Body of pancreas (tissue), 4 donors: Measurements from ENCODE around the gene DYNC2H1.

Experiments
- POLR2A ChIP-seq, 3 donors: fragments of 450-650 bp; IDR thresholded peaks; one replicate each; pipeline ENCODE4 v1.6.1; 2016; ENCODE audit warnings: antibody characterized with exemption in 3 of 3, mild to moderate bottlenecking in 2 of 3
- TF ChIP-seq, protein P1 (sequence below), 7 experiments: fragments of 450-650 bp in 4 of 7; fragments of 200-600 bp in 3 of 7; sonication (generic) in 3 of 7; IDR thresholded peaks; one replicate each; pipeline ENCODE4 v1.5.1; 2016 to 2019; ENCODE audit warnings: antibody characterized with exemption in 7 of 7

- TF ChIP-seq, protein P1, sequence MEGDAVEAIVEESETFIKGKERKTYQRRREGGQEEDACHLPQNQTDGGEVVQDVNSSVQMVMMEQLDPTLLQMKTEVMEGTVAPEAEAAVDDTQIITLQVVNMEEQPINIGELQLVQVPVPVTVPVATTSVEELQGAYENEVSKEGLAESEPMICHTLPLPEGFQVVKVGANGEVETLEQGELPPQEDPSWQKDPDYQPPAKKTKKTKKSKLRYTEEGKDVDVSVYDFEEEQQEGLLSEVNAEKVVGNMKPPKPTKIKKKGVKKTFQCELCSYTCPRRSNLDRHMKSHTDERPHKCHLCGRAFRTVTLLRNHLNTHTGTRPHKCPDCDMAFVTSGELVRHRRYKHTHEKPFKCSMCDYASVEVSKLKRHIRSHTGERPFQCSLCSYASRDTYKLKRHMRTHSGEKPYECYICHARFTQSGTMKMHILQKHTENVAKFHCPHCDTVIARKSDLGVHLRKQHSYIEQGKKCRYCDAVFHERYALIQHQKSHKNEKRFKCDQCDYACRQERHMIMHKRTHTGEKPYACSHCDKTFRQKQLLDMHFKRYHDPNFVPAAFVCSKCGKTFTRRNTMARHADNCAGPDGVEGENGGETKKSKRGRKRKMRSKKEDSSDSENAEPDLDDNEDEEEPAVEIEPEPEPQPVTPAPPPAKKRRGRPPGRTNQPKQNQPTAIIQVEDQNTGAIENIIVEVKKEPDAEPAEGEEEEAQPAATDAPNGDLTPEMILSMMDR (IDR thresholded peaks at IDR 0.05): no peak
- no peak for TF ChIP-seq POLR2A (IDR thresholded peaks at IDR 0.05)
These were observed 32.9 kb upstream of the DYNC2H1 start for GRCh38 chr11:103076361-103076760.
